Tongue (tissue), 2 donors: Measurements from ENCODE around the gene NINL. TPM values are rescaled to one million over a fixed set of nuclear protein-coding genes. Genes with fewer than 3 reads are reported as not detected.
A peak's percentile ranks its signal among the peaks of the same experiment; 100 is the strongest.
"Not testable (repeated sequence)": the region's sequence is repeated elsewhere in the genome, so short reads cannot be mapped to it uniquely, and the experiment has no call there.

Experiments used
- DNase-seq: peaks from one replicate; pipeline ENCODE4 v3.0.0-alpha.2; 2015
- total RNA-seq: library from RNA; depleted of rRNA; stranded (reverse); fragments of >200 nt; gene quantifications from one replicate; pipeline ENCODE4 v1.2.3, GENCODE V29; 2014

NINL gene
- total RNA-seq, 1 donor from 2014 or later, result 8.7 TPM

DNA sequence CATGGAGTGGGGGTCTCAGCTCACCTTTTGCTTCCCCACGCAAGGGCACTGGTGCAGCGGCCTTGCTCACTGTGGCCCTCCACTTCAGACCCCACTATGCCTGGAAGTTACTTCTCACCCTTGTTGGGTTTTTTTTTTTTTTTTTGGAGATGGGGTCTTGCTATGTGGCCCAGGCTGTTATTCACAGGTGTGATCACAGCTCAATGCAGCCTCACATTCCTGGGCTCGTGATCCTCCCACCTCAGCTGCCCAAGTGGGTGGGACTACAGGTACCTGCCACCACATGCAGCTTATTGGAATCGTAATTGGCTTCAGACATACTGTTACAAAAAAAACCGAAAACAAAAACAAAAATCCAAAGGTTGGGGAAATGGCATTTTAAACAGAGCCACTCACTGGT is 32.4 kb downstream of the NINL start:
- DNase-seq, result no peak

DNA sequence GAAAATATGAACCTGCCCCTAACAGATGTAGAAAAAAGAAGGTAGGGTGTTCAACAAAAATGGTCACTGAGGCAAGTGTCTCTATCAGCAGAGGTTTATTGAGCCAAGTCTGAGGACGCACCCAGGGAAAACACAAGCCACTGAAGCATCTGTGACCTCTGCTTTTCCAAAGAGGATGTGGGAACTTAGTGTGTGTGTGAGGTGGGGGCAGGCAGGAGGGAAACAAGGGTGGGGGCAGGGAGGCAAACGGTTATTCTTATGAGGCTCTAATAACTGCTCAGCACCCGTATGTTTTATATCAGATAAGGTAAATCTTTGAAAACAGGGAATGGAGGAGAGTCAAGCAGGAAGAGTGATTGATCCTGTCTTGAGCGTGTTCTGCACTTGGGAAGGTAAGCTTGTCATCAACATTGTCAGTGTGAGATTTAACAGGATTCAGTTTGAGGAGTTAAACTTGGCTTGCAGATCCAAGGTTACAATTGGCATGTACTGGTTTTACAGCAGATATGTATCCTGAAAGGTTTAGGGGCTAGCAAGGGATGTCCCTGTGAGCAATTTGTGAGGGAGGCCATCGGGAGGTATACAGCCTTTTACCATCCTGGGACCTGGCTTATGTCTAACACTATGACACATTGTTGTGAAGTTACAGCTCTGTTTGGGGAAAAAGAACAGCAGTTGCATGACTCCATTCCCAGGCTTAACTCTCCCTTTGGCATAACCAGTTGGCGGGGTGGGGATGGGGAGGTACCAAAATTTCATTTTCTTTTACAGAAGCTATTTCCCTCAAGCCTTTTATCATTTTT is 33.7 kb downstream of the NINL start:
- DNase-seq, result no peak

DNA sequence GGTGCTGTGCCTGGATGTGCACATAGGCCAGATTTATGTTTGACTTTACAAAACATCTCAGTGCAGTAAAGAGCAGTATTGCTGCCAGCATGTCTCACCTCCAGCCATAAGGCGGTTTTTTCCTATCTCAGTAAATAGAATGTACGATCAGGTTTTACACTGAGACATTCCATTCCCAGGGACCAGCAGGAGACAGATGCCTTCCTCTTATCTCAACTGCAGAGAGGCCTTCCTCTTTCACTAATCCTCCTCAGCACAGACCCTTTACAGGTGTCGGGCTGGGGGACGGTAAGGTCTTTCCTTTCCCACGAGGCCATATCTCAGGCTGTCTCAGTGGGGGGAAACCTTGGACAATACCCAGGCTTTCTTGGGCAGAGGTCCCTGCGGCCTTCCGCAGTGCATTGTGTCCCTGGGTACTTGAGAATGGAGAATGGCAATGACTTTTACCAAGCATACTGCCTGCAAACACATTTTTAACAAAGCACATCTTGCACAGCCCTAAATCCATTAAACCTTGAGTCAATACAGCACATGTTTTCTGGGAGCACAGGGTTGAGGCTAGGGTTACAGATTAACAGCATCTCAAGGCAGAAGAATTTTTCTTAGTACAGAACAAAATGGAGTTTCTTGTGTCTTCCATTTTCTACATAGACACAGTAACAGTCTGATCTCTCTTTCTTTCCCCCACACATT is 34.5 kb downstream of the NINL start:
- DNase-seq, result not testable (repeated sequence)

DNA sequence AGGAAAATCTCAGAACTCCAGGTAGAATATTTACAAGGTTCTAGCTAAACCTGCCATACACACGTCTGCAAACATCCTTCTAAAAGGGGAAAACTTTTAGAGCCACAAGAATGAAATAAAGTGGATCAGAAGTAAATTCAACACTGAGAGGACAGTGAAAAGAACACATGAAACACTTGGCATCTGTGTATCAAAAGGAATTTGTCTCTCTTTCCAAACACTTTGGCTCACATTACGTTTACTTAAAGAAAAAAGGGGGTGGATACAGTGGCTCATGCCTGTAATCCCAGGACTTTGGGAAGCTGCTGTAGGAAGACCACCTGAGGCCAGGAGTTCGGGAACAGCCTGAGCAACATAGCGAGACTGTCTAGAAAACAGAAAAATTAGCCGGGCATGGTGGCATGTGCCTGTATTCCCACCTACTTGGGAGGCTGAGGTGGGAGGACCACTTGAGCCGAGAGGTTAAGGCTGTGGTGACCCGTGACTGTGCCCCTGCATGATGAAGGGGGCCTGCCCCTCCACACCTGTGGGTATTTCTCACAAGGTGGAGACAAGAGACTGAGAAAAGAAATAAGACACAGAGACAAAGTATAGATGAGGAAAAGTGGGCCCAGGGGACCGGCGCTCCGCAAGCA is 35.4 kb downstream of the NINL start:
- peak; percentile 40 for DNase-seq

DNA sequence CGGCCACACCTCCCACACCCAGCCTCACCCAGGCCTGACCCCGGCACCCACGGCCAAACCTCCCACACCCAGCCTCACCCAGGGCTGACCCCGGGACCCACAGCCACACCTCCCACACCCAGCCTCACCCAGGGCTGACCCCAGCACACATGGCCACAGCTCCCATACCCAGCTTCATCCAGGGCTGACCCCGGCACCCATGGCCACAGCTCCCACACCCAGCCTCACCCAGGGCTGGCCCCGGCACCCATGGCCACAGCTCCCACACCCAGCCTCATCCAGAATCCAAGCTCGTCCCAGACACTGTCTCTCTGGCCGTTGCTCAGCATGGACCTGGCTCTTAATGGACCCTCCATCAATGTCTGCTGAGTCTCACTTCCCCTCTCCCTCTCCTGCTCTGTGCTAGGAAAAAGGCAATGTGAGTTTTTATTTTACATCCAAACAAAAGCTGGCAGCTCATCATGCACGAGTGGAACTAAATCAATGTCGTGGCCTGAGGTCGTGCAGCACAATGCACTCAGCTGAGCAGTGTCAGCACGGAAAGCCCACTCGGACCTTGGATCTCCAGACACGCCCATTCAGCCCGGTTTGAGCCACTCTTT is 36.1 kb downstream of the NINL start:
- no peak for DNase-seq

DNA sequence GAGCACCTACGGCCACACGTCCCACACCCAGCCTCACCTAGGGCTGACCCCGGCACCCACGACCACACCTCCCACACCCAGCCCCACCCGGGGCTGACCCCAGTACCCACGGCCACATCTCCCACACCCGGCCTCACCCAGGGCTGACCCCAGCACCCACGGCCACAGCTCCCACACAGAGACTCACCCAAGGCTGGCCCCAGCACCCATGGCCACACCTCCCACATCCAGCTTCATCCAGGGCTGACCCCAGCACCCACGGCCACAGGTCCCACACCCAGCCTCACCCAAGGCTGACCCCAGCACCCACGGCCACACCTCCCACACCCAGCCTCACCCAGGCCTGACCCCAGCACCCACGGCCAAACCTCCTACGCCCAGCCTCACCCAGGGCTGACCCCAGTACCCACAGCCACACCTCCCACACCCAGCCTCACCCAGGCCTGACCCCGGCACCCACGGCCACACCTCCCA is 36.7 kb downstream of the NINL start:
- no peak for DNase-seq

DNA sequence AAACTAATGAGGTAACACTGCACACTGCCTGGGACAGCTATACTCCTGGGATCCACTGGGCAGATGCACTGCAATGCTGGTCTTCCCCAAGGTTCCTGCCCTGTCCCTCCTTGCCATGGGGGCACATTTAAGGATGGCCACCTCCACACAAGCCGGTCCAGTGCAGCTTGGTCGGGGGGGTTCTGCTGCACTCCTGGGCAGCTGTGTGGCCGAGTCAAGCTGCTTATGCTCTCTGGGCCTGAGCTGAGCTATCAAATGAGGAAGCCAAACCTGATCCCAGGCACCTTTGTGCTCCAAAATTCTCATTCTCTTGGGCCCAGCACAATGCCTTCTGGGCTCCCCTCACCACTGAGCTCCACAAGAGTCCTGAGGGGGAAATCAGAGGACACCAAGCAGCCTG is 37.3 kb downstream of the NINL start:
- DNase-seq, result no peak

DNA sequence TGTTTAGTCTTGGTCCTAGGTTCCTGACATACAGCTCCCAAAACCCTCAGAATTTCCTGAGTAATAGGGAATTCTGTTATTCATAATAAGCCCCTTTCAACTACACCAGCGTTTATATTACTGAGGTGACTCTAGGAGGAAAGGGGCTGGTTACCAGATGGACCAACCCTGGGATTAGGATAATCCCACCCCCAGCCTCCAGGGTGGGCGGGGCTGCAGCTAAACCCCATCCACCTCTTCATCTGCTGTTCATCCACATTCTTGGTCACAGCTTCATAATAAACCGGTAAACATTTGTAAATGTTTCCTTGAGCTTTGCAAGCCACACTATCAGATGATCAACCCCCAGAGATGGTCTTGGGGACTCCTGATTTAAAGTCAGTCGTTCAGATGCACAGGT is 38.3 kb downstream of the NINL start:
- DNase-seq, result no peak

DNA sequence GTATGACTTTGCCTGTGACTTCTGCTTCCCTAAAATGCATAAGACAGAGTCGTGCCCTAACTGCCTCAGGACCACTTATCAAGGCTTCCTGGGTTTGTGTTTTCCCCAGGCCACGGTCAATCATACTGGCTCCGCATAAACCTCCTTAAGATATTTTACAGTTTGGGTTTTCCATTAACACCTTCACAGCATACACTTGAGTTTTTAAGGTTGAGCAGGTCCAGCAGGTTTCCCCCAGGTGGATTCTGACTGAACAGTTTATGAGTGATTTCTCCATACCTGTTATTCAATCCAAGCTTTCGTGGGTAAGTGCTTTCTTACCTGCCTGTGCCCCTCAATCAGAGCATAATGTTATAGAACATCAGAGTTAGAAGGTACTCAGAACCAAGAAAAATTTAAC is 39.3 kb downstream of the NINL start:
- no peak for DNase-seq

DNA sequence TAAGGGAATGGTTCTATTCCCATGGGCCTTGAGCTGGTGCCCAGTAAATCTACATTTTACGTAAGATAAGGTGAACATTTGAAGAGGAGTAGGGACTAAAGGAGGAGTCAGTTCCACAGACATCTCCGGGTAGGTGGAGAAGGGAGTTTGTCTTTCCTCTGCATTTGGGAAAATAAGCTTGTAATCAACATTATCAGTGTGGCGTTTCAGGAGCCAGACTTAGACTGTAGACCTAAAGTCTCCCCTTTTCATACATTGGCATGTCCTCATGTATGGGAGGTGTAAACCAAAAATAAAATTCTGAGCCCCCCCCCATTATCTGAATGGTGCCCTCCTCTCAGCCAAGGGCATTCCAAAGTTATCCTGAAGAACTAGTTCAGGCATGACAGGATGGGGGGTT is 40.2 kb downstream of the NINL start:
- no peak for DNase-seq

DNA sequence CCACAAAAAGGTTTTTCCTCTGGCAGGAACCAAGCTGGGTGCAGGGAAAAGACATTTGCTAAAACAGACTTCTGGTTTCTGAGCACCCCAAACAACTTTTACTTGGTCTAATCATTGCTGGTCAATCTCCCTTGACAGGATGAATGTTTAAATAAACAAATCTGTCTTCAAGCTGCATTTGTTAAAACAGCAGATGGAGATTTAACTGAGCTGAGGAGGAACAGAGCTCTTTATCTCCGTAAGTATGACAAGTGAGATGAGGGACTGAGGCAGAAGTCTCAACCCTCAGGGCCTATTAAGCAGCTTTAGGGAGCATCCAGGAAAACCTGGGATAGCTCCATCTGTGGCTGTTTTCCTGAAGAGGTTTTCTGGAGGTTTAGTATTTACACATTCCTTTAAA is 40.6 kb downstream of the NINL start:
- no peak for DNase-seq

DNA sequence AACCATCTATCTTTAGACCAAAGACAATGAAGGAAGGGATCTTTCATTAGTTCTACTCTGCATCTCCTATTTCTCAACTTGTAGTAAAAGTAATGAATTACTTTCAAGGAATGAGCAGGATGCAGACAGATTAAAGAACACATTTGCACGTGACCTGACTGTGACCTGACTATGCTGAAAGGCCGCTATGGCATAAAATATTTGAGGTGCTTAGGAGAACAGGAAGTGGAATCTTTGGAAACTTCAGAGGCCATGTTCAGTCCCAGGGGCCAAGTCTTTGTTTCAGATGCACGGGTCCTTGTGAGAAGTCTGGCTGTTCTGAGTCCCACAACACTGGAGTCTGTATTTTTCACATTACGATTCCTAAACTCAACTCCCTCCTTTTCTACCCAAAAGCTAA is 41.0 kb downstream of the NINL start:
- no peak for DNase-seq

DNA sequence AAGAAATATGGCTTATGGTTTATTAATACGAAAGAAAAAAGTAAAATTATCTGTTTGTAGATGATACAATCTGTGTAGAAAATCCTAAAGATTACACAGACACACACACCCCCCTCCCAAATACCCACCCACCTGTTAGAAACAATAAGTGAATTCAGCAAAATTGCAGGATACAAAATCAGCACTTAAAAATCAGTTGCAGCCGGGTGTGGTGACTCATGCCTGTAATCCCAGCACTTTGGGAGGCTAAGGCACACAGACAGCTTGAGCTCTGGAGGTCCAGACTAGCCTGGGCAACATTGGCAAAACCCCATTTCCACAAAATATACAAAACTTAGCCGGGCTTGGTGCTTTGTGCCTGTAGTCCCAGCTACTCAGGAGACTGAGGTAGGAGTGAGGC is 42.3 kb downstream of the NINL start:
- no peak for DNase-seq

DNA sequence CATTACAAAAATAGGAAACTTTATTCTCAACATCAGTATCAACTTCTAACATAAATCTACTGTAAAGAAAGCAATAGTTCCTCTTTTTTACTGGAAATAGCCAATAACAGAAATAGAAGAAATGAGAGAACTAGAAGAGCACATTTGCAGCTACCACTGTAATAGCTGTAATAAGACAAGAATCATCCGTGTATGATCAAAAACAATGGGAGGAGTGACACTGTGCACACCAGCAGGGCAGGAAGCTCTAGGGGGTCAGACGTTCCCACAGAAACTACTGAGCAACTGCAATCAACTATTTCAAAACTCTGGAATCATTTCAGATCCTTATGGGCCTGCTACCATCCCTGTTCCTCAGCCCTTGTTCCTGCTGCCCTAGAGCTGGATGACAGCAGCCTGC is 43.7 kb downstream of the NINL start:
- no peak for DNase-seq

DNA sequence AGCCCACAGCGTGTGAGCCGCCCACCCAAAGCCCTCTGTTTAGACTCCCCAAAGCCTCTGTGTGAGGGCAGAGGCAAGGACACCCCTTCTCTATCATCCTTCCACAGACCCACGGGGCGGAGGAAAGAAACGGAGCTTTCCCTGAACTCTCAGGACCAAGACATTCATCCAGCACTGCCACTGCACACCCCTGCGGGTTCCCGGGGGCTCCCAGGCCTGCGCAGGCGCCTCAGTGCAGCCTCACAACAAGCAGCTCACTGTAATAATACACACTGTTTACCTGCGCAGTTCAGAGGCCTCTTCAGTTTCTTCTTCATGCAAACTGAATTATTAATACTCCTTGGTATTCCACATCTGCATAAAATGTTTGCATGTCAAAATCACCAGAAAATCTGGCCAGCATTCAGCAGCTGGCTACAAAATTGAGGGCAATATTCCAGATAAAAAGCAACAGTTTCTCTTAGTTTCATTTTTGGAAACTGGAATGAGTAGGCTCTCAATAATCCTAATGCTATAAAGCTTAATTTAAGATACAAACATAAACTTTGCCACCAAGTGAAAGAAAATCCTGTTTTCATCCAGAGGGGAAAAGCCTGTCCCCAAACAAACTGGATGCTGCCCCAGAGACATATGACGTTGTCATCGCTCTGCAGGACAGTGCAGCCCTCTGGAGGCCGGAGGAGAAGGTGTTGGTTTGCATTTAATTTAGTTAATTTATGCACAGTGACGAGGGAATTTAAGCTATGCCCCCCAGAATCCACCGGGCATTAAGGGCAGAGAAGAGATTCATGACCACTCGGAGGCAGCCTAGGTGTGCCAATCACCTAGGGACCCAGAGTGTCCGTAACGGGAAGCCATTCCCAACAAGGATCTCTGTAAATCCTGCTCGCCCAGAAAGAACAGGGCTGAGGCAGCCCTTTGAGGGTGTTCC is 45.3 kb downstream of the NINL start:
- DNase-seq, result peak; percentile 57

DNA sequence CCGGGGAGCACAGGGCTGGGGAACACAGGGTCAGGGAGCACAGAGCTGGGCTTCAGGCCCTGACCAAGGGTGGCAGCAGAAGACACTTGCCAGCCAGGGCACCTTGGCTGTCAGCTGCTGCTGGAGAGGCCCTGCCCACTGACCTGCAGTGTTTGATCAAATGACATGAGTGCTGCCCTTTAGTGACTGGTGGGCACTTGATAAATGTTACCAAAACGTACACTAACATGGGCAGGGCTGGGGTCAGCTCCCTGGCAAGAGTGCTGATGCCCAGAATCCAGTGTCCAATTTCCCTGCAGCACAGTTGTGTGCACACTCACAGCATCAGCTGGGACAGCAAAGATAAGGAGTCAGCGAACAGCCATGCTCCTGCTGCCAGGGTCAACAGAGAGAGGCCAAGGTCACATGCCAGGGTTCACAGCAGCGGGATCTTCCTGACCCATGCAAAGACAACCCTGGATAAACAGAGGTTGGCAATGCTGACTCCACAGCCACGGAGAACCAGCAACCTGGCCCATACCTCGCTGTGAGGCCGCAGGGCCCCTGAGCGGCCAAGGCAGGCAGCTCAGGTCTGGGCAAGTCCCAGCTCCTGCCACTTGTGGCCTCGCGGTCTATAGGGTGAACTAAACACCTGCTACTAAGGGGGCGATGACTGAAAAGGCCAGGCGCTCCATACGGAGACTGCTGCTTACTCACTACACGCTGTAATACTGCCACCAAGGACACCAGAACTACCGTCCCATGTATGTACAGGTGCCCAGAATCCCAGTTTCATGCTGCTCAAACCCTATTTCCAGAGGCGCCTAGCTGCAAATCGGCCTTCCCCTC is 46.3 kb downstream of the NINL start:
- DNase-seq, result no peak

DNA sequence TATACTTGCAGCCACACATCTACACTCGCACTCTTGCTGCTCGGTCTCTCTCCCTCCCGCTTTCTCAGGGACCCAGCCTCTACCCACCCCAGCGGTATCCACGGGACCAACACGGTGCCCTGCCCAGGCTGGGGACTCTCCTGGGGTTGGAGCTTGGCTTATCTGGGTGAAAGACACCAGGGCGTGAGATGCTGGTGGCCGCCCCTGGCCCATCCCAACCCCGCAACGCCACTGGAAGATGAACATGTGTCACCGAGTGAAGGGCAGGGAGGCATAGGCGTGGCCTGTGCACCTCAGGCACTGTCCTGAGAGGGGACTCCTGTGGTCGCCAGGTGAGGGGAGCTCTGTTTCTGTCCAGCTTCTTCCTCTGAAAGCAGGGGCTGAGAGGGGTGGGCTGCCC is 47.4 kb downstream of the NINL start:
- DNase-seq, result no peak

DNA sequence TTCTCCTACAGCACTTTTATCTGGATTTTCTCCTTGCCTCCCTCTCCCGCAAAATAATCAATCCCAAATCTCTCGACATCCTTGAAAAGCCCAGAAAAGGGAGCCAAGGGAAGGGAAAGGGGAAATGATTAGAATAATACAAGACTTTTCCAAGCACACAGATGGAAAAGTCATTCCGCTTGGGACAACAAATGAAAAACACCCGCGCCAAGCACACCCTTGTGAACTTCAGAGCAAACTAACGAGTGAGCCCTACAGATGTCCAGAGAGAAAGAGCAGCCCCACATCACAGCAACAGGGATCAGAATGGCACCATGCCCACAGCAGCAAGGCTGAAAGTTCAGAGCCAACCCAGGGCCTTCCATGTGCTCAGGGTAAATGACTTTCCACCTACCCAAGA is 49.6 kb downstream of the NINL start:
- DNase-seq, result no peak

DNA sequence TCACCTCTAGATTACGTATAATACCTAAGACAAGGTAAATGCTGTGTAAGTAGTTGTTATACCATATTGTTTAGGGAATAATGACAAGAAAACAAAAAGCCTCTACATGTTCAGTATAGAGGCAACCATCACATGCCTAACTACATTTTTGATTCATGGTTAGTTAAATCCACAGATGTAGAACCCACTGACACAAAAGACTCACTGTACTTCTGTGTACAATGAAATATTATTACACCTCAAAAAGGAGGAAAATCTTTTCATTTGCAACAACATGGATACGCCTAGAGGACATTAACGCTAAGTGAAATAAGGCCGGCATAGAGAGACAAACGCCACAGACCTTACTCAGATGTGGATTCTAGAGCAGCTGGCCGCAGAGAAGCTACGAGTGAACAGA is 50.5 kb downstream of the NINL start:
- no peak for DNase-seq

DNA sequence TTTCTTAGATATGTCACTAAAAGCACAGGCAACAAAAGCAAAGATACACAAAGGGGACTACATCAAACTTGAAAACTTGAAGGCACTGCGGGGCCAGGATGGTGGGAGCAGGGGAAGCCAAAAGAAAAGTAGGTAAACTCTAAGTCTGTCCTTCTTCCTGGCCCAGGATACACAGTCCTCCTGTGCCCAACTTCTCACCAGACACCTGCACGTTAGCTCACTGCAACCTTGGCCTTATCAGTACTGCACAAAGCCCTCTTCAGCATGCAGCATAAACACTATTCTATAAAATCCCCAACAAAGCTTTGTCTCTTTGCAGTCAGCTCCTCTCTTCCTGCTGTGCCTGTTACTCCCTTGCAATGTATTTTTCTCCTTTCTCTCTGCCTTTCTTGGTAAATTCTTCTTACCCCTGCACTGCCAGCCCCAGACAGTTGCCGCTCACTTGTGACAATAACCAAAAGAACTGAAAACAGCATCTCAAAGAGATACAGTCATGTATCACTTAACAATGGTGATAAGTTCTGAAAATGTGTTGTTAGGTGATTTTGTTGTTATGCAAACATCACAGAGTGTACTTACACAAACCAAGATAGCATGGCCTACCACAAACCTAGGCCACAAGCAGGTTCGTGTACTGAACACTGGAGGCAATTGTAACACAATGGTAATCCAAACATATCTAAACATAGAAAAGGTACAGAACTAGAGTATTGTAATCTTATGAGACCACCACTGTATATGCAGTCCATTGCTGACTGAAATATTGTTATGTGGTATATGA is 51.2 kb downstream of the NINL start:
- DNase-seq, result no peak
